Limb (tissue), 2 donors: ENCODE results near the gene CIRBP.
"Not testable (repeated sequence)": the region's sequence is repeated elsewhere in the genome, so short reads cannot be mapped to it uniquely, and the experiment has no call there.

Source experiments
- DNase-seq, 2 donors: peaks; one replicate each; pipeline ENCODE4 v3.0.0-alpha.2; 2016; ENCODE audit errors: extremely low spot score in 2 of 2

The CIRBP gene

GRCh38 chr19:1290196-1290702 lies 21.1 kb downstream of the CIRBP start:
- no peak for DNase-seq

GRCh38 chr19:1290703-1291651 lies 21.8 kb downstream of the CIRBP start:
- no peak for DNase-seq

GRCh38 chr19:1291761-1292418 lies 22.8 kb downstream of the CIRBP start:
- DNase-seq = no peak

DNA sequence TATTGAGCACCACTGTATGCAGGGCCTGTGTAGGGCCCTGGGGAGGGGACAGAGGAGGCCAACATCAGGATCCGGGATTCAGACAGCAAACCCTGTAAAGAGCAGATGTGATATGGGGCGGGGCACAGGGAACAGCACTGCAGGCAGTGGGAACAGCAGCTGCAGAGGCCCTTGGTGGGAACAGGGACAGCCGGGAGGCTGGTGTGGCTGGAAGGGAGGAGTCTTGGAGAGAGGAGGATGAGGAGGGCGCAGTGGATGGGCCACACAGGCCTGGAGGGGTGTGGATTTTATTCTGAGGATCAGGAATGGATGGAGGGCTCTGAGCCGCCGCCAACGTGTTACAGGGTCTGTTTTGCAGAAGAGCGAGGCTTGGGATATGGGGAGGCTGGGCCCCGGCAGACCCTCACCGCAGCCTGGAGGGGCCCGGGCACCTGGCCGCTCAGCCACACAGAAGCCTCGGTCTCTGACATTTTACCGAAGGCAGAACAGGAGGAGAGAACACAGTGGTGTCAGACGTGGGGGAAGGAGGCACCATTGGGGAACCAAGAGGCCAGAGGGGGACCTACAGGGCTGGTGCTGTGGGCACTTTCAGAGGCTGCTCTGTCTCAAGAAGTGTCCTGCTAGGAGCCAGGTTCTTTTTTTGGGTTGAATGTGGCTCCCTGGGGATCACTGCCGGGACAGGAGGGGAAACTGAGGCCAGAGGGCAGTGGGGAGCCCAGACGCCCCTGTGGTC lies 23.5 kb downstream of the CIRBP start:
- DNase-seq = no peak

GRCh38 chr19:1293782-1294604 lies 24.9 kb downstream of the CIRBP start:
- no peak for DNase-seq

GRCh38 chr19:1294688-1295087 lies 25.6 kb downstream of the CIRBP start:
- DNase-seq = no peak

GRCh38 chr19:1295169-1296012 lies 26.3 kb downstream of the CIRBP start:
- peak in 1 of 2 donors; percentile 76 for DNase-seq

- no peak for DNase-seq
Measured at GRCh38 chr19:1296078-1296477, 26.9 kb downstream of the CIRBP start.

DNA sequence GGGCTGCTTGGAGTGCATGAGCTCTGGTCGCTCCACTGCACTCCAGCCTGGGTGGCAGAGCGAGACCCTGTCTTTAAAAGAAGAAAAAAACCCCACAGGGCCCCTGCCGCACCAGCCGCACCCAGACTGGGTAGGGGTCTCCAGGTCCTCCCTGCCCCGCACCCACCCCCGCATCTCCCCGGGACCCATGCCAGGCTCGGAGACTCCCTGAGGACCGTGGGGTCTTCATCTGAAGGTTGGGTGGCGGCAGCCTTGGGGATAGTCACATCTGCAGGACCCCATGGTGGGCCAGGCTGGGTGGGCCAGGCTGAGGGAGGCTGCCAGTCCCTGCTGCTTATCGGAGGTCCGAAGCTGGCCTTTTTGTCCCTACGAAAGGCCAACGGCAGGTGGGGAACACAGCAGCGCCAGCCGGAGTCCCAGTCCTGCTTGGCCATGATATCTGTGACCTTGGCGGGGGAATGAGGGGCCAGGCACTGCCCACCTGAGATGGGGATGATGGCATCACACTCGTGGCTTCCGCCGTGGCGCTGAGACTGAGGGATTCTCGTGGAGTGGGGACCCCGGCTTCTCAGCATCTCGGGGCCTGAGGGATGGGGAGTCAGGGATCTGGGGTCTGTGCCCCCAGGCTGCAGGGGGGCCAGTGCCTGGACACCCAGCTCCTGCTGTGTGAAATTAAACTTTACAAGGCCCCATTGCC lies 27.6 kb downstream of the CIRBP start:
- DNase-seq = no peak

DNA sequence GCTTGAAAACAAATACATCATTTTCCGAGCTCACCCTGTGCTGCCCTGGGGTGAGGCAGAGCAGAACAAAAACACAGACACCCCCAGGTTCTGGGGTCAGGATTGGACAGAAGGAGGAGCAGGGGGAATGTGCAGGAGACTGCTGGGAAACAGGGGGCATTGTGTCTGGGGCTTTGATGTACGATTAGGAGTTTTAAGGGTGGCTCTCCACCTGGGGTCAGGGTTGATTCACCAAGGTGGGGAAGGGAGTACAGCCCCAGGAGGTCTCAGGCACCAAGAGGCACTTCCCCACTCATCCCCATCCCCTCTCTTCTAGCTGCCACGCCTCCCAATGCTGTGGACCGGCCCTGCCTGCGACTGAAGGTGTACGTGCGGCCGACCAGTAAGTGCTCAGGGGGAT lies 29.1 kb downstream of the CIRBP start:
- DNase-seq = no peak

DNA sequence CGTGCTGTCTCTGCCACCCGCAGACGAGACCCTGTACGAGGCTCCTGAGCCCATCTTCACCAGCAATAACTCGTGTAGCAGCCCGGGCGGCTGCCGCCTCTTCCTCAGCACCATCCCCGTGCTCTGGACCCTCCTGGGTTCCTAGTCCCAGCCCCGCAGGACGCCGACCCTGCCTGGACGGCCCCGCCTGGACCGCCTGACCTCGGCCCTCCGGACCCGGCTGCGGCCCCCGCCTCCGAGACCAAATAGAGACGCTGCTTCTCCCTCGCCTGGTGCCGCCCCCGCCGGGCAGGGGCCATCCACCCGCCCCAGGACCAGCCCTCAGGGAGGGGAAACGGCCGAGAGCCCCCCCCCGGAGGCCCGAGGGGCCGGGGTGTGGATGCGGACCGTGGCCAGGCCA lies 30.7 kb downstream of the CIRBP start:
- no peak for DNase-seq

DNA sequence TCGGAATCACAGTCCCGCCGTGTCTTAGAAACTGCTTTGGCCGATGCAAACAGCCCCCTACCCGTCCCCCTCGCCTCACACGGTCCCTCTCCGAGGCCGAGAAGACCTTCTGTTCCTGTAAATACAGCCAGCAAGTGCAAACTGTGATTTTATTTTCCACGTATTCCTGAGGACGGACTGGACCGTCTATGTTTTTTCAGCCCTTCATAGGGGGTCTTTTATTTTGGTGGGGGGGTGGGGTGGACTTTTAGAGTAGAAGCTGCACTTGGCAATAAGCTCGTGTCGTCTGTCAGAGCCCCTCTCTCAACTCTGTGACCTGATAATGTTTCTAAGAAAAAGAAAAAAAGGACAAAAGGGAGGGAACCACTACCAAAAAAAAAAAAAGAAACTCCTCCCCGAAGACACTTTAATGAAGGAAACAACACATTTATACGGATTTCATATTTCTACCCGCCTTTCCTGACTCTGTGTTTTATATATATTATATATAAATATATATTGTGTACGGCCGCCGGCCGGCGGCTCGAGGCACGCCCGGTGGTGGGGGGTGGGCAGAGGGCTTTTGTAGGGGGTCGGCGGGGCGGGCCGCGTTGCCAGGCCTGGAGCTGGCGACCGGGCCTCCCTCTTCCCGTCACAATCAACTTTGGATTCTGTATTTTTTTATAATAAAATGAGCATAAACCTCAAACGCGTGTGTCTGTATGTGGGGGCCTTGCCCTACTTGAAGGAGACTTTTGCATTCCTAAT lies 31.8 kb downstream of the CIRBP start:
- DNase-seq = no peak

DNA sequence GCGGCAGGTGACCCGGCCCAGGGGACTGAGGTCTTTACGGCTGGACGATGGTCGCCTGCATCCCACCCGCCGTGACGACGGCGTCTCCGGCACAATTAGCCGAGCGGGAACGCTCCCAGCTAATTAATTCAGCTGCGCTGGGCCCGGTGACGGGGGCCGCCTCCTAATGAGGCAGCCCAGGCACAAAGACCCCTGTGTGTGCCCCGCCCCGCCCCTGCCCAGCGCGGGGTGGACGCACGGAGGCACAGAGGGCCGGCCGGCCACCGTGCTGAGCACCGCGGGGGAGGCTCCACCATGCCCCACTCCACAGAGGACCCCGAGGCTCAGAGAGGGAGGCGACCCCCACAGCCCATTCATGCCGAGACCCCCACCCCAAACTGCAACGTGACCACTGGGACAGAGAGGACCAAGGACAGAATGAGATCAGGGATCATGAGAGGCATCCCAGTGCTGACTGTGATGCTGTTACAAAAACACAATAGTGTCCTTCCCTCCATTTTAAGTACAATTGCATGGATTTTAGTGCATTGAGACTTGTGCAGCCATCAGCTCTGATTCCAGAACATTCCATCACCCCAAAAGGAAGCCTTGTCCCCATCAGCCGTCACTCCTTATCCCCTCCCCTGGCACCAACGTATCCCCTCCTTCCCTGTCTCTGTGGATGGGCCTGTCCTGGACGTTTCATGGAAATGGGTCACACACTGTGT lies 33.6 kb downstream of the CIRBP start:
- peak in 1 of 2 donors; percentile 52 for DNase-seq

DNA sequence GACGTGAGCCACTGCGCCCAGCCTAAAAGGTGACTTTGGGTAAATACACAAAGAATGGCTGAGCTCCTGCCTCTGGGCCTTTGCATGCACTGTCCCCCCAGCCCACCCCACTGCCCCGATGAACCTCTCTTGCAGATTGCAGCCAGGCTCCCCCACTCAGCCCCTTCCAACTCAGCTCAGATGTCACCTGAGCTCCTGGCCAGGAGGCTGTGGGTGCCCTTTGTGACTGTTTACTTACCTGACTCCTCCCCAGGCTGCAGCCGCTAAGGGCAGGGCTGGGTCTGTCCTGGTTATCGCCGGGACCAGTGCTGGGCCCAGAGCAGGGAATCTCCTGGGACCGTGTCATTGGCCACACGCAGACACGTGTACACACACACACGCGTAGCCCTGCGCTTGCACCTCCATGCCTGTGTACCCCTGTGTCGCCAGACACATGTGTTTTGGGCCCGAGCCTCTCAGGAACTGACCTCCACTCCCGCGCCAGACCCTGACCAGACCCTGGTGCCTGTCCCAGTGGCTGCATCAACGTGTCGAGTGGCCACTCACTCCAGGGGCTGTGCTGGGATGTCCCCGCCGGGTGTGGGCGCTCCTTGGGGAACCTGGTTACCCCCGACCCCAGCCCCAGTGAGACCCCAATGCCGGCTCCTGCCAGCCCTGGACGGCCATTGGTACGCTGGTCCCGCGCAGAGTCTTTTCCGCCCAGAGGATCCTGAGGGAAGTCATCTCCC lies 35.2 kb downstream of the CIRBP start:
- DNase-seq = no peak

GRCh38 chr19:1305354-1305753 lies 36.2 kb downstream of the CIRBP start:
- not testable (repeated sequence) for DNase-seq

- DNase-seq = no peak
Measured at GRCh38 chr19:1307320-1307719, 38.2 kb downstream of the CIRBP start.

- DNase-seq = no peak
Measured at GRCh38 chr19:1307755-1308303, 38.7 kb downstream of the CIRBP start.
